IgD-negative memory B cell (primary cell): ENCODE measurements around the gene SNRNP48. TPM values are rescaled to one million over a fixed set of nuclear protein-coding genes. Genes with fewer than 3 reads are reported as not detected.

Source experiments
- polyA plus RNA-seq: library from polyadenylated mRNA; unstranded; fragments of 300-500 nt; fragmentation: Illumina TruSeq; gene quantifications from one replicate; pipeline ENCODE4 v1.2.3, GENCODE V29; 2021

Gene SNRNP48
- polyA plus RNA-seq, 1 donor from 2014 or later: 6.9 TPM

Other genes starting within 250 kb of the SNRNP48 start
- gene CAGE1, start 200.5 kb upstream of the SNRNP48 start, polyA plus RNA-seq: not detected
- gene RIOK1, start 200.4 kb upstream of the SNRNP48 start, polyA plus RNA-seq: 17.7 TPM
- 3.2 TPM for gene DSP, start 48.5 kb upstream of the SNRNP48 start, polyA plus RNA-seq
- 0.89 TPM for gene BMP6, start 135.9 kb downstream of the SNRNP48 start, polyA plus RNA-seq